RWPE2 (cell line): ENCODE measurements around the gene CMPK2.

Experiments used
- ATAC-seq: fragments of 200-7000 bp; cut with Tn5 transposase; 3 replicates; pipeline ENCODE4 v1.9.1; 2021; ENCODE audit warnings: low read depth
- DNase-seq: peaks from one replicate; pipeline ENCODE4 v3.0.0-alpha.2; 2020; ENCODE audit warnings: low spot score
- H3K27ac ChIP-seq: fragments of 450-650 bp; 2 replicates; pipeline ENCODE4 v1.5.1; 2017; ENCODE audit warnings: mild to moderate bottlenecking; ENCODE audit not compliant: poor library complexity, severe bottlenecking
- H3K27me3 ChIP-seq: fragments of 250-450 bp; sonication (Bioruptor Pico); 2 replicates; pipeline ENCODE4 v1.5.1; 2021; ENCODE audit warnings: mild to moderate bottlenecking, moderate library complexity; ENCODE audit not compliant: insufficient read depth, poor library complexity, severe bottlenecking
- H3K36me3 ChIP-seq: fragments of 250-450 bp; sonication (Bioruptor Pico); 2 replicates; pipeline ENCODE4 v1.5.1; 2020; ENCODE audit warnings: low read depth, mild to moderate bottlenecking, moderate library complexity
- H3K4me1 ChIP-seq: fragments of 250-450 bp; sonication (Bioruptor Pico); 2 replicates; pipeline ENCODE4 v1.5.1; 2021; ENCODE audit warnings: mild to moderate bottlenecking, moderate library complexity; ENCODE audit not compliant: insufficient read depth, poor library complexity, severe bottlenecking
- H3K4me3 ChIP-seq: fragments of 250-450 bp; sonication (Bioruptor Pico); 2 replicates; pipeline ENCODE4 v1.5.1; 2021; ENCODE audit warnings: mild to moderate bottlenecking, moderate library complexity; ENCODE audit not compliant: severe bottlenecking
- H3K9me3 ChIP-seq: fragments of 250-450 bp; sonication (Bioruptor Pico); 2 replicates; pipeline ENCODE4 v1.5.1; 2021; ENCODE audit warnings: mild to moderate bottlenecking, moderate library complexity; ENCODE audit not compliant: severe bottlenecking
- CTCF ChIP-seq: fragments of 450-650 bp; IDR thresholded peaks from one replicate; pipeline ENCODE4 v1.5.1; 2017; ENCODE audit warnings: mild to moderate bottlenecking, moderate library complexity; ENCODE audit not compliant: poor library complexity, severe bottlenecking

Gene CMPK2

DNA sequence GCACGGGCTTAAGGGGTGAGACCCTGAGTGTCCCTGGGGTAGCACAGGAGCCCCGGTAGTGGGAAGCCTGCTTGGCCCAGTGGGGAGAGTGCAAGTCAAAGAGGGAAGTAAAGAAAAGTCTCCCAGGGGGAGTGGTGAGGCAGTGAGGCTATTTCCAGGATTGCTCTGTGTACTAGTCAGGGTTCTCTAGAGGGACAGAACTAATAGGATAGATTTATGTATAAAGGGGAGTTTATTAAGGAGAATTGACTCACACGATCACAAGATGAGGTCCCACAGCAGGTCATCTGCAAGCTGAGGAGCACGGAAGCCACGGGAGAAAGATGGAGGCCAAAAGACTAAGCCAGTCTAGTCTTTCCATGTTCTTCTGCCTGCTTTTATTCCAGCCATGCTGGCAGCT is 45.5 kb downstream of the CMPK2 start:
- no peak for DNase-seq
- no peaks in the 10 kb centered on the region for H3K4me1 ChIP-seq
- no peak overlapping the region for H3K27ac ChIP-seq
- no peak for TF ChIP-seq CTCF
- no peaks in the 10 kb centered on the region for H3K27me3 ChIP-seq
- ATAC-seq: no peak
- H3K4me3 ChIP-seq: no peak overlapping the region
- H3K9me3 ChIP-seq: no peaks in the 10 kb centered on the region
- H3K36me3 ChIP-seq: no peaks in the 10 kb centered on the region

DNA sequence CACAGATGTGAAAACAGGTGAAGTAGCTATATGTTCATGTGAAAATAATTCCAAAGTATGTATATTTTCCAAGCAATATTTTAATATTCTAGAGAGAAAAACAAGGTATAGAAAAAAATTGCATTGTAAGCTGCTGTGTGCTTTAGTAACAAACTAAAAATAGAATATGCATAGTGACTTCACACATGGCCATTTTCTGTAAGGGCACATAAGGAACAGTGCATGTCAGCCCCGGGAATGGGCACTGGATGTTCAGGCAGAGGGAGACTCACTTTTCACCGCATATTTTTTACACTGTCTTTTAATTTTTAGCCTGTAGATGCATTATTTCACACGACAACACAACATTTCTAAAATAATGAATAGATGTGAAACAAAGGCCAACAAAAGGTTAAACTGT is 46.0 kb downstream of the CMPK2 start:
- Histone ChIP-seq H3K27ac (no peak overlapping the region), H3K4me3 (no peak overlapping the region)
- TF ChIP-seq CTCF: no peak

DNA sequence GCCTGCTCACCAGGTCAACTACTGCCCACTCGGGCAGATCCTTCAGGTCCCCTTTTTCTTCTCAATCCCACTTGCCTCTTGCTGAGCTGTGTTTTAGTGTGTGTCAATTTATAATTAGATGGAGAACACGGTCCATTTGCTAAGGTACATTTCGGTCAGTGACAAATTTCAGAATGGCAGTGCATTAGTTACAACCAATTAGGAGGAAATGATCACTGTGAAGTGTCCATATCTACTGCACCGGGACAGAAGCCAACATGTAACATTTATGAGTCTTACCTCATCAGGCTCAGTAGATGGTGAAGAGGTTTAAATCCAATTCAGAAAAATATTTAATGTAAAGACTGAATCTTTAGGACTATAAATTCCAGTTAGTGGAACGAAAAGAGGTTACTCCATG is 47.7 kb downstream of the CMPK2 start:
- DNase-seq: no peak
- H3K4me3 ChIP-seq: no peak overlapping the region
- H3K27ac ChIP-seq: no peak overlapping the region
- ATAC-seq: no peak
- H3K4me1 ChIP-seq: no peaks in the 10 kb centered on the region
- H3K9me3 ChIP-seq: no peaks in the 10 kb centered on the region
- no peaks in the 10 kb centered on the region for H3K27me3 ChIP-seq
- H3K36me3 ChIP-seq: no peaks in the 10 kb centered on the region
- TF ChIP-seq CTCF: no peak

More for the DNA sequence above, 46.0 kb downstream of the CMPK2 start:
- DNase-seq (no peak), ATAC-seq (no peak)
- H3K9me3 ChIP-seq: no peaks in the 10 kb centered on the region
- H3K36me3 ChIP-seq: no peaks in the 10 kb centered on the region
- H3K27me3 ChIP-seq: no peaks in the 10 kb centered on the region
- H3K4me1 ChIP-seq: no peaks in the 10 kb centered on the region

DNA sequence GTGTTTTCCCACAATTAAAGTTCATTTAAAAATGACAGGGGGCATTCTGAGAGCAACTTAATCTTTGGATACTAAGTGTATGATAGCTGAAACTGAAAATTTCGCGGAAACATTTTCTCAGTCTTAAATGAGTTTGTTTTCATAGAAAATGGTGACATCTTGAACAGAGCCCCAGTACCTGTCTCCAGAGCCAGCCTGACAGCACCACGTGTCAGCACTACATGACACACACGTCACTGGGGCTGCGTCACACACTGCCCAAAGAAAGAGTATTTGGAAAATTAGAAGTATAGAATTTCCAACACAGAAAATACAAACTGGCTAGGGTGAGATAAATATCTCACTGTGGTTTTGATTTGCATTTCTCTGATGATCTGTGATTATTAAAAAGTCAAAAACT is 50.8 kb downstream of the CMPK2 start:
- Histone ChIP-seq H3K27me3 (no peaks in the 10 kb centered on the region), H3K4me1 (no peaks in the 10 kb centered on the region), H3K9me3 (no peaks in the 10 kb centered on the region), H3K27ac (no peak overlapping the region), H3K4me3 (no peak overlapping the region), H3K36me3 (no peaks in the 10 kb centered on the region)
- DNase-seq (no peak), ATAC-seq (no peak)
- no peak for TF ChIP-seq CTCF

- DNase-seq: no peak
- no peak for ATAC-seq
- TF ChIP-seq CTCF: no peak
- H3K4me3 ChIP-seq: no peak overlapping the region
- no peaks in the 10 kb centered on the region for H3K4me1 ChIP-seq
- H3K27ac ChIP-seq: no peak overlapping the region
- H3K36me3 ChIP-seq: no peaks in the 10 kb centered on the region
- H3K27me3 ChIP-seq: no peaks in the 10 kb centered on the region
- H3K9me3 ChIP-seq: no peaks in the 10 kb centered on the region
Measured at GRCh38 chr2:6814312-6814711, 51.4 kb downstream of the CMPK2 start.
